K562 (cell line): Measurements from ENCODE around the gene PIP4K2A. TPM values are rescaled to one million over a fixed set of nuclear protein-coding genes. Genes with fewer than 3 reads are reported as not detected.

Experiments
- ATAC-seq: fragments of 200-7000 bp; cut with Tn5 transposase; 3 replicates; pipeline ENCODE4 v1.9.1; 2020; ENCODE audit warnings: moderate library complexity
- BruUV-seq: library from RNA; stranded (reverse); fragments of 400-500 nt; replicated peaks from 2 replicates; lab custom pipeline; 2021; lab: Mats Ljungman, UMichigan
- CTCF ChIA-PET: fragments of 300-600 bp; formaldehyde crosslinking; extraction: SDS; loops from one replicate; lab custom pipeline; 2021; ENCODE audit warnings: low intra/inter-chr PET ratio; lab: Yijun Ruan, JAX
- POLR2A ChIA-PET: fragments of 300-600, 350-650 bp; sonication (Branson Sonifier 250); formaldehyde crosslinking; extraction: SDS; loops from one replicate; lab custom pipeline; 2021; ENCODE audit warnings: antibody characterized with exemption, inconsistent platforms; lab: Yijun Ruan, JAX
- DNase-seq, 4 experiments: peaks; one replicate each; pipeline versions ENCODE4 v3.0.0 to v3.0.0-alpha.2; 2011 to 2018; ENCODE audit warnings: low spot score in 3 of 4, mixed read lengths in 3 of 4; ENCODE audit errors: extremely low read depth in 1 of 4
- FAIRE-seq: peaks from 2 replicates; lab custom pipeline; 2011; peaks lifted over from hg19 to GRCh38; lab: Jason Lieb, UNC
- H2AFZ ChIP-seq: 2 replicates; pipeline ENCODE4 v1.6.0; 2011; ENCODE audit warnings: low read depth, low read length, control low read depth, inconsistent platforms
- H3K27ac ChIP-seq: fragments of 200-600 bp; 3 replicates; pipeline ENCODE4 v1.8.0; 2011; ENCODE audit warnings: low read depth, mild to moderate bottlenecking, control low read depth, inconsistent platforms, low read length, moderate library complexity, mixed read lengths; ENCODE audit errors: extremely low read depth
- H3K27me3 ChIP-seq, 2 experiments: fragments of 300-600 bp in 1 of 2; 2 replicates in 1 of 2; 3 replicates in 1 of 2; pipeline versions ENCODE4 v1.6.0 to v1.8.0; 2011; ENCODE audit warnings: inconsistent platforms in 2 of 2, low read length in 2 of 2, mild to moderate bottlenecking in 1 of 2, mixed read lengths in 1 of 2, moderate library complexity in 1 of 2; ENCODE audit not compliant: control insufficient read depth in 2 of 2, insufficient read depth in 2 of 2
- H3K36me3 ChIP-seq: fragments of 300-600 bp; 3 replicates; pipeline ENCODE4 v1.8.0; 2011; ENCODE audit warnings: mild to moderate bottlenecking, low read length, inconsistent platforms; ENCODE audit not compliant: control insufficient read depth, insufficient read depth
- H3K4me1 ChIP-seq, 2 experiments: fragments of 200-600 bp in 1 of 2; replicated peaks in 1 of 2; 2 replicates in 1 of 2; 3 replicates in 1 of 2; pipeline versions ENCODE4 v1.5.1 to v1.8.0; 2011; ENCODE audit warnings: inconsistent platforms in 2 of 2, low read length in 2 of 2, mild to moderate bottlenecking in 1 of 2, mixed read lengths in 1 of 2, moderate library complexity in 1 of 2; ENCODE audit not compliant: control insufficient read depth in 2 of 2, insufficient read depth in 2 of 2
- H3K4me2 ChIP-seq: 2 replicates; pipeline ENCODE4 v1.6.1; 2011; ENCODE audit warnings: low read length, control low read depth, inconsistent platforms, mixed read lengths; ENCODE audit not compliant: insufficient read depth
- H3K4me3 ChIP-seq: fragments of 200-600 bp; sonication (generic), shearing (Covaris generic); 2 replicates; pipeline ENCODE4 v1.5.1; 2016; ENCODE audit warnings: control low read depth, inconsistent platforms
- H3K79me2 ChIP-seq: fragments of 200-600 bp; 3 replicates; pipeline ENCODE4 v1.8.0; 2011; ENCODE audit warnings: low read length, inconsistent platforms; ENCODE audit not compliant: control insufficient read depth, insufficient read depth
- H3K9ac ChIP-seq, 2 experiments: 2 replicates each; pipeline versions ENCODE4 v1.6.0 to v1.6.1; 2011; ENCODE audit warnings: low read depth in 2 of 2, low read length in 2 of 2, control low read depth in 1 of 2, inconsistent platforms in 1 of 2, mild to moderate bottlenecking in 1 of 2, mixed read lengths in 1 of 2; ENCODE audit not compliant: insufficient read depth in 1 of 2
- H3K9me1 ChIP-seq: one replicate; pipeline ENCODE4 v1.6.0; 2011; ENCODE audit warnings: inconsistent platforms, mild to moderate bottlenecking, low read length, moderate library complexity; ENCODE audit not compliant: control insufficient read depth, insufficient read depth
- H3K9me3 ChIP-seq: replicated peaks from 2 replicates; pipeline ENCODE4 v1.5.1; 2011; ENCODE audit warnings: low read depth, low read length, inconsistent platforms; ENCODE audit not compliant: control insufficient read depth, insufficient read depth
- H4K20me1 ChIP-seq: replicated peaks from 2 replicates; pipeline ENCODE4 v1.6.1; 2011; ENCODE audit warnings: low read length, inconsistent platforms, mixed read lengths; ENCODE audit not compliant: control insufficient read depth, insufficient read depth
- BCOR ChIP-seq: fragments of 450-650 bp; IDR thresholded peaks from 2 replicates; pipeline ENCODE4 v1.6.1; 2016
- ETV1 ChIP-seq: fragments of 450-650 bp; conservative IDR thresholded peaks from 2 replicates; pipeline ENCODE4 v1.6.1; 2016; ENCODE audit warnings: missing genetic modification characterization, control low read depth, low read depth, missing compliant biosample characterization
- FOXA1 ChIP-seq: fragments of 450-650 bp; IDR thresholded peaks from 2 replicates; pipeline ENCODE4 v1.6.1; 2016; ENCODE audit warnings: mild to moderate bottlenecking, borderline replicate concordance
- FOXP1 ChIP-seq: sonication (generic); formaldehyde crosslinking; IDR thresholded peaks from 2 replicates; pipeline ENCODE4 v1.8.0; 2022; ENCODE audit warnings: mild to moderate bottlenecking, missing genetic modification reagents
- GTF2F1 ChIP-seq: IDR thresholded peaks from 2 replicates; pipeline ENCODE4 v1.6.1; 2011; ENCODE audit warnings: low read depth, low read length, improper control_type of control experiment
- HNRNPUL1 ChIP-seq: fragments of 200-400 bp; formaldehyde crosslinking; IDR thresholded peaks from 2 replicates; pipeline ENCODE4 v1.6.1; 2017; ENCODE audit warnings: low read length
- ZKSCAN3 ChIP-seq: fragments of 250-450 bp; sonication (Bioruptor Pico); IDR thresholded peaks from 2 replicates; pipeline ENCODE4 v1.4.0; 2020
- ZNF263 ChIP-seq: sonication (generic); formaldehyde crosslinking; IDR thresholded peaks from 2 replicates; pipeline ENCODE4 v1.8.0; 2022; ENCODE audit warnings: mild to moderate bottlenecking, missing genetic modification reagents, borderline replicate concordance
- ZNF766 ChIP-seq: fragments of 200-800 bp; sonication (Bioruptor generic); conservative IDR thresholded peaks from 2 replicates; pipeline ENCODE4 v1.6.1; 2016; ENCODE audit warnings: missing genetic modification characterization, missing compliant biosample characterization
- WGBS: fragments of 100-300 bp; shearing (Covaris generic); methylation state at CpG from one replicate; pipeline ENCODE4 v1.1.6; 2016; ENCODE audit warnings: low coverage, mixed read lengths; ENCODE audit not compliant: insufficient coverage; ENCODE audit errors: missing lambda C conversion rate; 5-methylcytosine and 5-hydroxymethylcytosine counted together
- in situ Hi-C: fragments of 300-500 bp; cut with MboI; formaldehyde crosslinking; loops from 4 replicates; pipeline ENCODE4 v1.15.0; 2018; ENCODE audit warnings: inconsistent platforms, mixed read lengths
- intact Hi-C: fragments of 100-400 bp; cut with micrococcal nuclease; formaldehyde crosslinking; loops from 2 replicates; pipeline ENCODE4 v1.14.2; 2022
- polyA plus RNA-seq, 8 experiments: library from polyadenylated mRNA; depleted of rRNA in 4 of 8; stranded (reverse) in 5 of 8; unstranded in 3 of 8; fragments of >200 nt; fragmentation: Nextera tagmentation in 2 of 8; fragmentation: Illumina TruSeq in 1 of 8; extraction: Ambion mirVana in 2 of 8; extraction: Trizol in 1 of 8; gene quantifications; 2 replicates each; pipeline versions ENCODE4 v1.2.1 to v1.2.3, GENCODE V29; 2011 to 2014; ENCODE audit warnings: inconsistent platforms in 1 of 8, missing spikeins in 1 of 8
- total RNA-seq, 7 experiments: library from RNA; depleted of rRNA in 6 of 7; stranded (reverse); fragments of >200 nt in 6 of 7; fragmentation: Illumina TruSeq in 2 of 7; extraction: Trizol in 2 of 7; gene quantifications; 2 replicates each; pipeline versions ENCODE4 v1.2.1 to v1.2.3, GENCODE V29; 2011 to 2021; ENCODE audit warnings: low replicate concordance in 1 of 7
- TF ChIP-seq, protein P1 (sequence below), 3 experiments: IDR thresholded peaks in 2 of 3; conservative IDR thresholded peaks in 1 of 3; 2 replicates each; pipeline ENCODE4 v1.5.1; 2011 to 2012; ENCODE audit warnings: low read length in 3 of 3, mild to moderate bottlenecking in 3 of 3, control low read depth in 2 of 3, improper control_type of control experiment in 1 of 3, inconsistent platforms in 1 of 3, low read depth in 1 of 3, mixed read lengths in 1 of 3, moderate library complexity in 1 of 3; ENCODE audit not compliant: insufficient read depth in 2 of 3
- TF ChIP-seq, protein P2 (sequence below): fragments of 450-650 bp; formaldehyde crosslinking; IDR thresholded peaks from 2 replicates; pipeline ENCODE4 v1.4.0; 2022; ENCODE audit warnings: mild to moderate bottlenecking, moderate library complexity
- TF ChIP-seq, protein P3 (sequence below): IDR thresholded peaks from 2 replicates; pipeline ENCODE4 v1.6.1; 2014; ENCODE audit warnings: antibody characterized with exemption
- TF ChIP-seq, protein P4 (sequence below): fragments of 250-450 bp; sonication (Bioruptor Pico); IDR thresholded peaks from 2 replicates; pipeline ENCODE4 v1.6.1; 2021; ENCODE audit warnings: mild to moderate bottlenecking

Gene PIP4K2A
- total and polyA plus RNA-seq, 9 of the 15 experiments (the other 6 are each of a cell fraction or from before 2014, with no cell fraction given) = 35.6 to 117 (median 71.9) TPM

DNA sequence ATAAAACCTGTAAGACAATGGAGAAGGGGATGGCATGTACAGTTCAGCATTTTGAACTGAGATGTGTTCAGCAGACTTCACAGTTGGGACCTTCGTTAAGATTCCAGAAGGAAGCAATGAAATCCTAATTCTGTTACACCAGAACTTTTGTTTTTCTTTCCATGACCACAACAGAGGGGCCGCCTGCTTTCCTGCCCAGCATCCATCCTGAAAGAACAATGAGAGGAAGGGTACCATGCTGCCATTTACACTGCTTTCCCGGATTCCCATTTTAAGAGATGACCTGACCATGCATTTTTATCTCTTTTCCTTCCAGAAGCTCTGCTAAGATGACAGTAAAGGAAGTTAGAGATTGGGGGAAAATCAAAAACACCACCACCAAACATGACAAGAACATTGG lies 92.7 kb downstream of the PIP4K2A start:
- Histone ChIP-seq H3K9me1 (no peaks in the 10 kb centered on the region), H3K27ac (no peak overlapping the region), H3K4me1 (peaks cover 17 to 45% of the 10 kb centered on the region in 2 experiments), H2AFZ (no peak overlapping the region), H3K27me3 (no peaks in the 10 kb centered on the region), H3K79me2 (peaks cover 100% of the 10 kb centered on the region), H3K9ac (no peak overlapping the region), H4K20me1 (no peaks in the 10 kb centered on the region), H3K4me2 (no peak overlapping the region), H3K4me3 (no peak overlapping the region), H3K9me3 (no peaks in the 10 kb centered on the region), H3K36me3 (no peaks in the 10 kb centered on the region; the same call in 2 of the 3 replicates)
- ATAC-seq (no peak), DNase-seq (no peak), FAIRE-seq (no peak)
- ChIA-PET POLR2A (interaction anchor here (3.4 kb wide), 1 partner anchor 10 kb away, joined by 23 read pairs; no protein-coding TSS in a partner anchor), CTCF (no interaction called here)
- no TSS peak for BruUV-seq
- 67% methylated on average over 3 of the region's 3 CpGs for WGBS
- in situ Hi-C loops = no loop called here
- TF ChIP-seq ZNF263 (no peak), ETV1 (tag) (no peak), ZKSCAN3 (CRISPR knock-in tag) (no peak), FOXA1 (no peak), GTF2F1 (no peak), HNRNPUL1 (no peak), ZNF766 (CRISPR knock-in tag) (no peak), BCOR (no peak), FOXP1 (CRISPR knock-in tag) (no peak)
- TF ChIP-seq, protein P1, sequence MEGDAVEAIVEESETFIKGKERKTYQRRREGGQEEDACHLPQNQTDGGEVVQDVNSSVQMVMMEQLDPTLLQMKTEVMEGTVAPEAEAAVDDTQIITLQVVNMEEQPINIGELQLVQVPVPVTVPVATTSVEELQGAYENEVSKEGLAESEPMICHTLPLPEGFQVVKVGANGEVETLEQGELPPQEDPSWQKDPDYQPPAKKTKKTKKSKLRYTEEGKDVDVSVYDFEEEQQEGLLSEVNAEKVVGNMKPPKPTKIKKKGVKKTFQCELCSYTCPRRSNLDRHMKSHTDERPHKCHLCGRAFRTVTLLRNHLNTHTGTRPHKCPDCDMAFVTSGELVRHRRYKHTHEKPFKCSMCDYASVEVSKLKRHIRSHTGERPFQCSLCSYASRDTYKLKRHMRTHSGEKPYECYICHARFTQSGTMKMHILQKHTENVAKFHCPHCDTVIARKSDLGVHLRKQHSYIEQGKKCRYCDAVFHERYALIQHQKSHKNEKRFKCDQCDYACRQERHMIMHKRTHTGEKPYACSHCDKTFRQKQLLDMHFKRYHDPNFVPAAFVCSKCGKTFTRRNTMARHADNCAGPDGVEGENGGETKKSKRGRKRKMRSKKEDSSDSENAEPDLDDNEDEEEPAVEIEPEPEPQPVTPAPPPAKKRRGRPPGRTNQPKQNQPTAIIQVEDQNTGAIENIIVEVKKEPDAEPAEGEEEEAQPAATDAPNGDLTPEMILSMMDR (IDR thresholded peaks at IDR 0.05 in 2 of 3, conservative IDR thresholded peaks at IDR 0.05 in 1 of 3; ENCODE audit: insufficient read depth in 2 of 3, low read depth in 1 of 3, low read length in 3 of 3) = no peak
- TF ChIP-seq, protein P2, sequence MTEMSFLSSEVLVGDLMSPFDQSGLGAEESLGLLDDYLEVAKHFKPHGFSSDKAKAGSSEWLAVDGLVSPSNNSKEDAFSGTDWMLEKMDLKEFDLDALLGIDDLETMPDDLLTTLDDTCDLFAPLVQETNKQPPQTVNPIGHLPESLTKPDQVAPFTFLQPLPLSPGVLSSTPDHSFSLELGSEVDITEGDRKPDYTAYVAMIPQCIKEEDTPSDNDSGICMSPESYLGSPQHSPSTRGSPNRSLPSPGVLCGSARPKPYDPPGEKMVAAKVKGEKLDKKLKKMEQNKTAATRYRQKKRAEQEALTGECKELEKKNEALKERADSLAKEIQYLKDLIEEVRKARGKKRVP (CRISPR knock-in tag) = no peak
- TF ChIP-seq, protein P3, sequence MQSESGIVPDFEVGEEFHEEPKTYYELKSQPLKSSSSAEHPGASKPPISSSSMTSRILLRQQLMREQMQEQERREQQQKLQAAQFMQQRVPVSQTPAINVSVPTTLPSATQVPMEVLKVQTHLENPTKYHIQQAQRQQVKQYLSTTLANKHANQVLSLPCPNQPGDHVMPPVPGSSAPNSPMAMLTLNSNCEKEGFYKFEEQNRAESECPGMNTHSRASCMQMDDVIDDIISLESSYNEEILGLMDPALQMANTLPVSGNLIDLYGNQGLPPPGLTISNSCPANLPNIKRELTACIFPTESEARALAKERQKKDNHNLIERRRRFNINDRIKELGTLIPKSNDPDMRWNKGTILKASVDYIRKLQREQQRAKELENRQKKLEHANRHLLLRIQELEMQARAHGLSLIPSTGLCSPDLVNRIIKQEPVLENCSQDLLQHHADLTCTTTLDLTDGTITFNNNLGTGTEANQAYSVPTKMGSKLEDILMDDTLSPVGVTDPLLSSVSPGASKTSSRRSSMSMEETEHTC = no peak
- TF ChIP-seq, protein P4, sequence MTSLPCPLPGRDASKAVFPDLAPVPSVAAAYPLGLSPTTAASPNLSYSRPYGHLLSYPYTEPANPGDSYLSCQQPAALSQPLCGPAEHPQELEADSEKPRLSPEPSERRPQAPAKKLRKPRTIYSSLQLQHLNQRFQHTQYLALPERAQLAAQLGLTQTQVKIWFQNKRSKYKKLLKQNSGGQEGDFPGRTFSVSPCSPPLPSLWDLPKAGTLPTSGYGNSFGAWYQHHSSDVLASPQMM (CRISPR knock-in tag) = no peak
- intact Hi-C loops = no loop called here
